DMS53 (cell line): ENCODE data around the gene INPP4A.
A peak's percentile ranks its signal among the peaks of the same experiment; 100 is the strongest.

Experiments
- DNase-seq: peaks from one replicate; lab custom pipeline; 2025; lab: John Stamatoyannopoulos, UW

The INPP4A gene

GRCh38 chr2:98436734-98437133 lies 7.9 kb upstream of the INPP4A start:
- no peak for DNase-seq

- no peak for DNase-seq
Observed at GRCh38 chr2:98438190-98439133, 6.2 kb upstream of the INPP4A start.

GRCh38 chr2:98441706-98442450 lies 2.8 kb upstream of the INPP4A start:
- DNase-seq, result no peak

- no peak for DNase-seq
Observed at GRCh38 chr2:98442488-98442887, 2.2 kb upstream of the INPP4A start.

GRCh38 chr2:98445177-98445682 lies 572 bp downstream of the INPP4A start:
- peak; percentile 85 for DNase-seq

GRCh38 chr2:98445683-98446581 lies 1.3 kb downstream of the INPP4A start:
- peak; percentile 61 for DNase-seq

- no peak for DNase-seq
Observed at GRCh38 chr2:98446850-98447249, 2.2 kb downstream of the INPP4A start.

GRCh38 chr2:98448441-98449145 lies 3.9 kb downstream of the INPP4A start:
- DNase-seq, result no peak

- no peak for DNase-seq
Observed at GRCh38 chr2:98452396-98453027, 7.9 kb downstream of the INPP4A start.

- DNase-seq, result no peak
Observed at GRCh38 chr2:98453083-98453482, 8.4 kb downstream of the INPP4A start.

- DNase-seq, result no peak
Observed at GRCh38 chr2:98453531-98453930, 8.9 kb downstream of the INPP4A start.

- DNase-seq, result no peak
Observed at GRCh38 chr2:98454073-98454472, 9.4 kb downstream of the INPP4A start.

GRCh38 chr2:98454500-98455235 lies 10.0 kb downstream of the INPP4A start:
- peak; percentile 35 for DNase-seq

GRCh38 chr2:98455494-98455976 lies 10.9 kb downstream of the INPP4A start:
- no peak for DNase-seq

GRCh38 chr2:98457045-98457696 lies 12.5 kb downstream of the INPP4A start:
- peak; percentile 53 for DNase-seq

- no peak for DNase-seq
Observed at GRCh38 chr2:98458207-98458606, 13.5 kb downstream of the INPP4A start.

- no peak for DNase-seq
Observed at GRCh38 chr2:98458667-98459380, 14.2 kb downstream of the INPP4A start.

GRCh38 chr2:98459496-98460175 lies 15.0 kb downstream of the INPP4A start:
- DNase-seq, result no peak
